ENCODE data around the gene PSRC1. TPM values are rescaled to one million over a fixed set of nuclear protein-coding genes. Genes with fewer than 3 reads are reported as not detected.

PSRC1 gene
- total RNA-seq, 1 experiment from 2014 or later = 60.3 TPM

GRCh38 chr1:109272831-109273547 is 10.0 kb downstream of the PSRC1 start:
- TF ChIP-seq CTCF (conservative IDR thresholded peaks at IDR 0.05) = no peak
- DNase-seq = no peak
- no peaks in the 10 kb centered on the region for H3K79me2 ChIP-seq (ENCODE audit: insufficient read depth, low read length)

More at GRCh38 chr1:109272831-109273547, 10.0 kb downstream of the PSRC1 start:
- Histone ChIP-seq H4K20me1 (ENCODE audit: control insufficient read depth, insufficient read depth, insufficient read length) (no peaks in the 10 kb centered on the region), H3K4me2 (ENCODE audit: insufficient read depth, insufficient read length, low read length) (no peak overlapping the region), H3K9me3 (ENCODE audit: control insufficient read depth, low read depth, low read length) (no peaks in the 10 kb centered on the region), H3K56ac (ENCODE audit: insufficient read length, low read depth, low read length) (no peak overlapping the region), H2BK120ac (ENCODE audit: low read depth, low read length, poor library complexity, severe bottlenecking) (no peak overlapping the region), H2BK15ac (ENCODE audit: low read depth, low read length) (no peak overlapping the region), H3K27ac (ENCODE audit: insufficient read length, low read depth, low read length) (no peak overlapping the region), H3K9ac (ENCODE audit: extremely low read depth, insufficient read length, low read length) (no peak overlapping the region), H3K27me3 (ENCODE audit: insufficient read depth, low read length) (no peaks in the 10 kb centered on the region), H2AK5ac (ENCODE audit: insufficient read length, low read length) (no peak overlapping the region), H3K79me1 (ENCODE audit: insufficient read depth, low read depth, low read length, poor library complexity, severe bottlenecking) (no peaks in the 10 kb centered on the region), H2AFZ (ENCODE audit: low read length) (no peak overlapping the region), H3K4ac (ENCODE audit: low read depth, low read length) (no peak overlapping the region), H3K14ac (ENCODE audit: insufficient read depth, low read length) (no peak overlapping the region), H3K18ac (ENCODE audit: insufficient read length, low read depth, low read length) (no peak overlapping the region), H4K5ac (ENCODE audit: insufficient read length, low read depth, low read length) (no peak overlapping the region), H3T11ph (ENCODE audit: low read length) (no peak overlapping the region), H3K23ac (ENCODE audit: insufficient read length, low read depth, low read length) (no peak overlapping the region), H2BK5ac (ENCODE audit: insufficient read length, low read length) (no peak overlapping the region), H2BK20ac (ENCODE audit: low read depth, low read length, poor library complexity, severe bottlenecking) (no peak overlapping the region), H4K91ac (ENCODE audit: insufficient read length, low read depth, low read length) (no peak overlapping the region), H2BK12ac (ENCODE audit: insufficient read length, low read depth, low read length) (no peak overlapping the region), H3K23me2 (ENCODE audit: insufficient read length, low read depth, low read length, poor library complexity, severe bottlenecking) (no peaks in the 10 kb centered on the region), H3K4me1 (ENCODE audit: insufficient read depth, low read length) (no peaks in the 10 kb centered on the region; the same call in 1 of the 2 replicates), H4K8ac (replicated peaks; ENCODE audit: insufficient read length, low read depth, low read length) (no peak overlapping the region)
- Mint-ChIP-seq H3K27me3 (ENCODE audit: low read depth) (no peaks in the 10 kb centered on the region), H3K4me3 (no peak overlapping the region), H3K4me1 (peaks cover 26 to 29% of the 10 kb centered on the region in 2 experiments), H3K36me3 (ENCODE audit: insufficient read depth in 1 of 3, low read depth in 3 of 3) (peaks cover 7 to 40% (median 36%) of the 10 kb centered on the region in 3 experiments; a peak in 6 of 7 replicates), H3K27ac (no peak overlapping the region), H3K9me3 (no peaks in the 10 kb centered on the region; a peak in 1 of 5 replicates)
- WGBS (ENCODE audit: extremely low coverage, insufficient read length, low lambda C conversion rate) = no CpG with 5 or more reads among the region's 16 CpGs

Measured in H9 (cell line).